ENCODE data around the gene PSAPL1. TPM values are rescaled to one million over a fixed set of nuclear protein-coding genes. Genes with fewer than 3 reads are reported as not detected.

PSAPL1 gene, protein sequence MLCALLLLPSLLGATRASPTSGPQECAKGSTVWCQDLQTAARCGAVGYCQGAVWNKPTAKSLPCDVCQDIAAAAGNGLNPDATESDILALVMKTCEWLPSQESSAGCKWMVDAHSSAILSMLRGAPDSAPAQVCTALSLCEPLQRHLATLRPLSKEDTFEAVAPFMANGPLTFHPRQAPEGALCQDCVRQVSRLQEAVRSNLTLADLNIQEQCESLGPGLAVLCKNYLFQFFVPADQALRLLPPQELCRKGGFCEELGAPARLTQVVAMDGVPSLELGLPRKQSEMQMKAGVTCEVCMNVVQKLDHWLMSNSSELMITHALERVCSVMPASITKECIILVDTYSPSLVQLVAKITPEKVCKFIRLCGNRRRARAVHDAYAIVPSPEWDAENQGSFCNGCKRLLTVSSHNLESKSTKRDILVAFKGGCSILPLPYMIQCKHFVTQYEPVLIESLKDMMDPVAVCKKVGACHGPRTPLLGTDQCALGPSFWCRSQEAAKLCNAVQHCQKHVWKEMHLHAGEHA
- 0.29 to 0.51 TPM (median 0.36 TPM) in 5 replicates for total RNA-seq (2022; extraction: Qiagen RNA extraction)

GRCh38 chr4:7434766-7435150 lies at the start of gene PSAPL1:
TSS of gene PSAPL1 (minus strand) at chr4:7434930. CDS start at chr4:7434879, 51 bp downstream.

Other genes starting within 250 kb of the PSAPL1 start
- gene SORCS2, start 242.4 kb downstream of the PSAPL1 start, total RNA-seq (2022; extraction: Qiagen RNA extraction) = 3.8 to 5.8 TPM (median 5.0 TPM) in 5 replicates